Gastrocnemius medialis (tissue), 4 donors: ENCODE data around the gene PAX6.

Experiments used
- CTCF ChIP-seq, 5 experiments: fragments of 450-650 bp in 3 of 5; fragments of 200-600 bp in 2 of 5; sonication (generic) in 2 of 5; IDR thresholded peaks in 4 of 5; conservative IDR thresholded peaks in 1 of 5; 1 replicate in 4 of 5; 2 replicates in 1 of 5; pipeline ENCODE4 v1.5.1; 2016 to 2019; ENCODE audit warnings: antibody characterized with exemption in 5 of 5, mild to moderate bottlenecking in 3 of 5, moderate library complexity in 3 of 5
- POLR2A ChIP-seq, 2 donors: fragments of 450-650 bp; IDR thresholded peaks; one replicate each; pipeline ENCODE4 v1.6.1; 2017; ENCODE audit warnings: antibody characterized with exemption in 2 of 2, mild to moderate bottlenecking in 2 of 2, moderate library complexity in 2 of 2

DNA sequence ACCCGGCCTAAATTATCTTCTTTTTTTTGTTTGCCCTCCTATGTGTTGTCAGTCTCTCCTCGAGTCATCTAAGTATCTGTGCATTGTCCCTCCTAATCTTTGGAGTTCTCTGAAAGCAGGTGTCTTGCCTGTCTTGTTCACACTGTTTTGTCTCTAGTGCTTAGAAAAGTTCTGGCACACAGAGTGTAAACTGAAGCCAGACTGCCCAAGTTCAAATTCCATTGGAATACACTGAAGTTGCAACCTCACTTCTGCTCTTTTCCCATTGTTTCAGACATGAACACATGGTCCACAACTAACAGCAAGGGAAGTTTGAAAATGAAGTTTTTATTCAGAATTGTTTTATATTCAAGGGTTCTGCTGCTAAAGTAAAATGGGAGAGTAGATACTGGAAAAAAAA lies 38.7 kb downstream of the PAX6 start:
- TF ChIP-seq CTCF (IDR thresholded peaks at IDR 0.05 in 4 of 5, conservative IDR thresholded peaks at IDR 0.05 in 1 of 5) (no peak), POLR2A (IDR thresholded peaks at IDR 0.05) (no peak)
